ENCODE data around the gene LRSAM1.

DNA sequence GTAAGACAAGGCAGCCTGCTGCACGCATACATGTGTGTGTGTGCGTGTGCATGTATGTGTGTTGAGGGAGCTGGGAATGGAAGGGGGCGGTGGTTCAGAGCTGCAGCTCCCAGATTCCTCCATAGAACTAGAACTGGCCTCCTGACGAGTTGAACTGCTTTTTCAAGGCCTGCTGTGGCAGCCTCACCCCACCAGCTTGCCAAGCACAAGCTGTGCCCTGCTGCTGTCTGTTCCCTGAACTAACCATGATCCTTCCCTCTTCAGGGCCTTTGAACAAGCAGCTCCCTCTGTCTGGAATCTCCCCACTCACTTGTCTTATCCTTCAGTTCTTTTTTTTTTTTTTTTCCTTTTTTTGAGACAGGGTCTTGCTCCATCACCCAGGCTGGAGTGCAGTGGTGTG is 22.6 kb downstream of the LRSAM1 start:
- TF ChIP-seq POLR2A (IDR thresholded peaks at IDR 0.05; ENCODE audit: extremely low read depth, insufficient read length), result no peak
- TF ChIP-seq, protein P1, sequence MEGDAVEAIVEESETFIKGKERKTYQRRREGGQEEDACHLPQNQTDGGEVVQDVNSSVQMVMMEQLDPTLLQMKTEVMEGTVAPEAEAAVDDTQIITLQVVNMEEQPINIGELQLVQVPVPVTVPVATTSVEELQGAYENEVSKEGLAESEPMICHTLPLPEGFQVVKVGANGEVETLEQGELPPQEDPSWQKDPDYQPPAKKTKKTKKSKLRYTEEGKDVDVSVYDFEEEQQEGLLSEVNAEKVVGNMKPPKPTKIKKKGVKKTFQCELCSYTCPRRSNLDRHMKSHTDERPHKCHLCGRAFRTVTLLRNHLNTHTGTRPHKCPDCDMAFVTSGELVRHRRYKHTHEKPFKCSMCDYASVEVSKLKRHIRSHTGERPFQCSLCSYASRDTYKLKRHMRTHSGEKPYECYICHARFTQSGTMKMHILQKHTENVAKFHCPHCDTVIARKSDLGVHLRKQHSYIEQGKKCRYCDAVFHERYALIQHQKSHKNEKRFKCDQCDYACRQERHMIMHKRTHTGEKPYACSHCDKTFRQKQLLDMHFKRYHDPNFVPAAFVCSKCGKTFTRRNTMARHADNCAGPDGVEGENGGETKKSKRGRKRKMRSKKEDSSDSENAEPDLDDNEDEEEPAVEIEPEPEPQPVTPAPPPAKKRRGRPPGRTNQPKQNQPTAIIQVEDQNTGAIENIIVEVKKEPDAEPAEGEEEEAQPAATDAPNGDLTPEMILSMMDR (IDR thresholded peaks at IDR 0.05; ENCODE audit: low read depth, low read length), result no peak
- TF ChIP-seq, protein P2, sequence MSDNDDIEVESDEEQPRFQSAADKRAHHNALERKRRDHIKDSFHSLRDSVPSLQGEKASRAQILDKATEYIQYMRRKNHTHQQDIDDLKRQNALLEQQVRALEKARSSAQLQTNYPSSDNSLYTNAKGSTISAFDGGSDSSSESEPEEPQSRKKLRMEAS (IDR thresholded peaks at IDR 0.05; ENCODE audit: low read depth, low read length), result no peak
- no peak for TF ChIP-seq MYC (IDR thresholded peaks at IDR 0.05; ENCODE audit: low read depth, low read length)

All from NB4 (cell line).